Astrocyte of the spinal cord (primary cell): ENCODE results near the gene TNPO1.

Experiments
- DNase-seq: peaks from one replicate; pipeline ENCODE4 v3.0.0; 2011; ENCODE audit warnings: low read depth, low spot score
- H3K4me3 ChIP-seq: 2 replicates; pipeline ENCODE4 v1.5.1; 2011; ENCODE audit warnings: low read depth, mild to moderate bottlenecking, low read length, moderate library complexity
- in situ Hi-C: cut with HindIII; loops from 2 replicates; pipeline ENCODE4 v1.10.0; 2017; ENCODE audit warnings: low sequenced_read_pairs
- TF ChIP-seq, protein P1 (sequence below): IDR thresholded peaks from 2 replicates; pipeline ENCODE4 v1.5.1; 2012; ENCODE audit warnings: low read depth, mild to moderate bottlenecking, low read length, inconsistent platforms

Gene TNPO1

DNA sequence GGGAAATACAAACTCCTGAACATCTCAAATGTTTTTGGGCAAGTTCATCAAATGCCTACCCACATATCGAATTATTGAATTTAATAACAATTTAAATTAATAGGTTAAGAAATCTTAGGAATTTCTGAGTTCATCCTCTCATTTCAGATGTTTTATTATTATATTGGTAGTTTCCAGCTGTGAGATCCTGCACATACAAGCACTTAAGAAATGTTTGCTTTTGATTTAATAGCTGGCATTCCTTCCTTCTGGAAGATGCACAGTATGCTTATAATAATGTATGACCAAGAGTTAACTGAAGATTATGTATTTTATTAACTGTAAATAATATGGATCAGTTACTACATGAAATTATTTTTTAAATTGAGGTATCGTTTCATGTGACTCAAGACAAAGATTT lies 13.9 kb downstream of the TNPO1 start:
- H3K4me3 ChIP-seq, result no peak overlapping the region
- in situ Hi-C loops, result no loop called here
- DNase-seq, result no peak
- TF ChIP-seq, protein P1, sequence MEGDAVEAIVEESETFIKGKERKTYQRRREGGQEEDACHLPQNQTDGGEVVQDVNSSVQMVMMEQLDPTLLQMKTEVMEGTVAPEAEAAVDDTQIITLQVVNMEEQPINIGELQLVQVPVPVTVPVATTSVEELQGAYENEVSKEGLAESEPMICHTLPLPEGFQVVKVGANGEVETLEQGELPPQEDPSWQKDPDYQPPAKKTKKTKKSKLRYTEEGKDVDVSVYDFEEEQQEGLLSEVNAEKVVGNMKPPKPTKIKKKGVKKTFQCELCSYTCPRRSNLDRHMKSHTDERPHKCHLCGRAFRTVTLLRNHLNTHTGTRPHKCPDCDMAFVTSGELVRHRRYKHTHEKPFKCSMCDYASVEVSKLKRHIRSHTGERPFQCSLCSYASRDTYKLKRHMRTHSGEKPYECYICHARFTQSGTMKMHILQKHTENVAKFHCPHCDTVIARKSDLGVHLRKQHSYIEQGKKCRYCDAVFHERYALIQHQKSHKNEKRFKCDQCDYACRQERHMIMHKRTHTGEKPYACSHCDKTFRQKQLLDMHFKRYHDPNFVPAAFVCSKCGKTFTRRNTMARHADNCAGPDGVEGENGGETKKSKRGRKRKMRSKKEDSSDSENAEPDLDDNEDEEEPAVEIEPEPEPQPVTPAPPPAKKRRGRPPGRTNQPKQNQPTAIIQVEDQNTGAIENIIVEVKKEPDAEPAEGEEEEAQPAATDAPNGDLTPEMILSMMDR, result no peak

DNA sequence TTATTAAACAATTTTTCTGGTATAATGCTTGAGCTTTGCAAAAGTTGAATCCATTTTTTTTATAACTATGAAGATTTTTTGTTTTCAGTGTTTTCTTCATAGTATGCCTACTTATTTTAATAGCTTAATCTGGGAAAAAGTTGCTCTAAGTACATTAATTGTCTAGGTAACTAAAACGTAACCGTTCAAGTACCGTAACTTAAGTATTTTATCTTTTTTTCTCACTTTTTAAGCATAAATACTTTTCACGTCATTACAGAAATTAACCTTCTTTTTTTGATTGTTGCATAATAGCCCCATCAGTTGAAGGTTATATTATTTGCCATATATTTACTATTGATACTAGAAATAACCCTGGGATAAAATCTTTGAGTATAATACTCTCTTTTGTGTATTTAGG lies 15.2 kb downstream of the TNPO1 start:
- TF ChIP-seq, protein P1, result no peak
- no peak overlapping the region for H3K4me3 ChIP-seq
- in situ Hi-C loops, result no loop called here
- DNase-seq, result no peak

DNA sequence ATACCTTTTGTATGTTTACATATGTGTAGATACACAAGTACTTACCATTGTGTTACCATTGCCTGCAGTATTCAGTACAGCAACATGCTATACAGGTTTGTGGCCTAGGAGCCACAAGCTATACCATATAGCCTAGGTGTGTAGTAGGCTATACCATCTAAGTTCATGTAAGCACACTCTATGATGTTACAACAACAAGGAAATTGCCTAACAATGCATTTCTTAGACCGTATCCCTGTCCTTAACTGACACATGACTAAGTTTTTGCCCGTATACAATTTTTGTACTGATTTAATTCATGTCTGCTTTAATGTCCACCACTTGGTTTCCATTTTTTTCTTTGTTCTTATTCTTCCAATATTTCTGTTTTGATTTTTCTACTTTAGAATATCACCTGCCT lies 18.5 kb downstream of the TNPO1 start:
- TF ChIP-seq, protein P1, result no peak
- DNase-seq, result no peak
- in situ Hi-C loops, result no loop called here
- H3K4me3 ChIP-seq, result no peak overlapping the region

DNA sequence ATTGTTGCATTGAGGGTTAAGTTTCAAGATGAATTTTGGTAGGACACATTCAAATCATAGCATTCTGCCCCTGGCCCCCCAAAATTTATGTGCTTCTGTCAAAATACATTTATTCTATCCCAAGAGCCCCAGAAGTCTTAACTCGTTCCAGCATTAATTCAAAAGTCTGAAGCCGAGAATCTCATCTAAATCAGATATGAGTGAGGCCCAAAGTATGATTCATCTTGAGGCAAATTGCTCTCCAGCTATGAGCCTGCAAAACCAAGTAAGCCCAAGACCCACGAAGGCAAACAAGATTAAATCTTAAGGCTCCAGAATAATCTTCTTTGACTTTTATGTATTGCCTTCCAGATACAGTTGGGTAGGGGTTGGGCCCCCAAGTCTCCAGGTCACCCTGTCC lies 19.2 kb downstream of the TNPO1 start:
- no peak overlapping the region for H3K4me3 ChIP-seq
- DNase-seq, result no peak
- in situ Hi-C loops, result no loop called here
- TF ChIP-seq, protein P1, result no peak

DNA sequence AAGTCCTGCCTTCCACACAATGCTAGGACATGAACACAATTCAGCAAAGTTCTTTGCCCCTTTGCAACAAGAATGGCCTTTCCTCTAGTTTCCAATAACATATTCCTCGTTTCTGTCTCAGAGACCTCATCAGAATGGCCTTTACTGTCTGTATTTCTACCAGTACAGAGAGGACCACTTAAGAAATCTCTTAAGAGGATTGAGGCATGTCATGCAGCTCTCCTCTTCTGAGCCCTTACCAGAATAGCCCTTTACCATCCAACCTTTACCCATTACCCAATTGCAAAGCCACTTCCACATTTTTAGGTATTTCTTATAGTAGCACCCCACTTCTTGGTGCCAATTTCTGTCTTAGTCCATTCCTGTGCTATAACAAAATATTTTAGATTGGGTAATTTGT lies 20.3 kb downstream of the TNPO1 start:
- no peak for DNase-seq
- no peak overlapping the region for H3K4me3 ChIP-seq
- in situ Hi-C loops, result no loop called here
- TF ChIP-seq, protein P1, result no peak

DNA sequence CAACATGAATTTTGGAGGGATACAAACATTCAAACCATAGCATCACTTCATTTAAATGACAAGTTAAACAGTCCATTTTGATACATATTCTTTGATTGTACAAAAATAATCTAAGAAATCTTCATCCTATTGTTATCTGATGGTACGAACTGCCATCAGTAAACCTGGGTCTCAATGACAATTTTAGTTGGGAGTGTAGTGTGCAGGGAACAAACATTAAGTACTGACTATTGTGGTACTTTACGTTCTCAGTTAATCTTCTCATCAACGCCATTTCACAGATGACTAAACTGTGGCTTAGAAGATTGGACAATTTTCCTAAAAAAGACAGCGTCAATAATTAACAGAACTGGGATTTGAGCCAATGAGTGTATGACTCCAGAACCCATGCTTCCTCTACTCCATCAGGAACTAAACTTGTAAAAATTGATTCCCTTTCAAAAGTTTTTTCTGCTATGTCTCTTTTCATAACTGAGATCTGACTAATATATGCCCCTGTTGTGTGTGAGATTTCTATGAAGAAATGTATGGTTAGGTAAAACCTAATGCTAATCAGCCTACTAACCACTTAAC lies 21.1 kb downstream of the TNPO1 start:
- H3K4me3 ChIP-seq, result no peak overlapping the region
- TF ChIP-seq, protein P1, result no peak
- in situ Hi-C loops, result no loop called here
- no peak for DNase-seq

DNA sequence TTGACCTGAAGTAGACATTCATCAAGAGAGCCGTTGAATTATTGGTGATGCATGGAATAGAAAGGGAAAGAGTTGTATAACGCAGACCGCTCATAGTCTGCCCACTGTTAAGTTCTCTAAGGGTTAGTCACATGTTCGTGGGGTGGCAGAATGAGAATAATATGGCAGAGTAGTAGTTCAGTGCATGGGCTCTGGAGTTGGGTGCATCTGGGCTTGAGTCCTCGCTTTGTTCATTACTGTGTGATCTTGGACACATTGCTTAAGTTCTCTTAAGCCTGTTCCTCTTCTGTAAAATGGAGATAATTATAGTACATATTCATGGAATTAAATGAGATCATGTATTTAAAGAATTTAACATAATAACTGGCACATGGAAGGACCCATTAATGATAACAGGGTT lies 23.6 kb downstream of the TNPO1 start:
- TF ChIP-seq, protein P1, result no peak
- no peak for DNase-seq
- in situ Hi-C loops, result no loop called here
- H3K4me3 ChIP-seq, result no peak overlapping the region
